ENCODE data around the gene RFT1.
A peak's percentile ranks its signal among the peaks of the same experiment; 100 is the strongest.

RFT1 gene

GRCh38 chr3:53122933-53123305, 7.3 kb downstream of the RFT1 start:
- no peak for DNase-seq

DNA sequence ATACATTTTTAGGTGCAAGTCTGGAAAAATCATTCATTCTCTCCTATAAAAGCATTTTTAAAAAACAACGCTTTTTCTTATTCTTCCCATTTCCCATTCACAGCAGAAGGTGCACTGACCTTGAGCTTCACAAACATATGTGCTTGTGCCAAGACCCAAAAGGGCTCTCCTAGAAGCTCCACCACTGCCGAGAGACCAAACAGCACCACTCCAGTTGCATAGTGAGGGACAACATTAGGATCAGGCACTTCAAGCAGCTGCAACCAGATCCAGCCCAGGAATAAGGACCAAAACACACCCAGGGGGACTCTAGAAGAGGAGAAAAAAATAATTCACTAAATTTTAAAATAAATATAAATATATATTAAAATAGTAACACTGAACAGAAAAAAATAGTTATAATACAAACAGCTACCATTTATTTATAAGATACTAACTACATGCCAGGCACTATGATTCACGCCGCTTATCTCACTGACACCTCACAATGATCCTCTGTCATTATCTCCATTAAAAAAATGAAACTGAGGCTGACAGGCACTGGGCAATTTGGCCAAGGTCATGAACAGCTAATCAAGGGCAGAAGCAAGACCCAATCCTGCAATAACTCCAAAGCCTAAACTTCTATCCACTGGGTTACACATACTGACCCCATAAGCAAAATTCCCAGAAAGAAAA, 7.8 kb downstream of the RFT1 start:
- DNase-seq = no peak

DNA sequence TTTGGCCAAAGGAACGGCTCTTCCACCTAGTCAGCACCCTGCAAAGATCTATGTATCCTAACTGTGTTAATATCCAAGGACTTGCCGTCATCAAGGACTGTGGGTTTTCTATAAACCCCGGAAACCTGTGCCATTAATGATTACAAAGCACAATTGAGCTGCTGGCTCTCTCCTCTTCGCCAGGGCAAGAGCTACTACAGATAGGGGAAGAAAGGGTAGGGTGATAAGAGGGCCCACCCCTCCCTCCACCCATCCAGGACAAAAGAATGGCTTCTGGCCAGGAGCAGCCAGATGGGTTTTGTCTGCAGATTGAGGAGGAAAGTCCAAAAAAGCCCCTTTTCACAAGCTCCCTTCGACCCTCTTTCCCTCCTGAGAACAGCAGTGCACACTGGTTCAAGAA, 9.9 kb downstream of the RFT1 start:
- DNase-seq = no peak

DNA sequence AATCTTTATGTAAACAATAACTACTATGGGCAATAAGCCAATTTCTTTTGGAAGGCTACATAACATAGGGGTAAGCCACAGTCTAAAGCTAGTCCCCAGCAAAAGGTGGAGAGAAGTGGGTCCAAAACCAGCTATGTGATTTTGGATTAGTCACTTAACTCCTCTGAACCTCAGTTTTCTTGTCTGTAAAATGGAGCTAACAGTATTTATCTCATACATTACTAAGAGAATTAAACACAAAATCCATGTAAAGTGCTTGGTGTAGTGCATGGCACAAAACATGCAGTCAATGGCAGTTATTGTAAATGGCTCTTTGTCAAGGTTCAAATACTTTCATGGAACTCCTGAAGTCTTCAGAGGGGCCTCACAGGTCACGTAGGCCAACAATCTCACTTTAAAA, 13.3 kb downstream of the RFT1 start:
- DNase-seq = no peak

DNA sequence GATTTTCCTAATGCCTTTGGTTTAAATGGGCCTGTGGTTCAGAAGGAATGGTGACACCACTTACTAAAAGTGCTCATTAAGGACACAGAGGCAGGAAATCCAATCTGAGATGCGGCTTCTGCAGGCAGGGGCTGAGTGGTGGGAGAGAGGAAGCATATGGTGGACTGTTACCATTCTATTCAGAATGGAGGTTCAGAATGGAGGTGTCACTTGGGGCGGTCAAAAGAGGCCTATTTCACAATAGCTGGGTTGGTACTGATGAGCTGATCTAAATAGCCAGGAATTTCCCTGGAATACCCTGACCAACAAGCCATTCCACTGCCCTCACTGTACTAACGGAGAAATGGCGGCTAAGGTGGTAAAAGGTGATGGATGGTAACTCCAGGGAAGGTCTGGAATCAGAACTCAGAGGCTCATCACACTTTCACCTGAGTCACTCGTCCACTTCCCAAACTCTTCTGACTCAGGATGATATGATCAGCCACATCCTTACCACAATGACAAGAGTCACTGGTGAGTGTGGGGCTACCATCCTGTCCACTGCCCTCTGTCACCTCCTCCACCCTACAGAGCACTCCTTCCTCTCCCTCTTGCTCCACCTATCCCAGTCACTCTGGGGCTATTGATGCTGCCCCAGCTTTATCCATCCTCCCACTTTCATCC, 15.7 kb downstream of the RFT1 start:
- DNase-seq = no peak

GRCh38 chr3:53114011-53114400, 16.2 kb downstream of the RFT1 start:
- peak; percentile 46 for DNase-seq

DNA sequence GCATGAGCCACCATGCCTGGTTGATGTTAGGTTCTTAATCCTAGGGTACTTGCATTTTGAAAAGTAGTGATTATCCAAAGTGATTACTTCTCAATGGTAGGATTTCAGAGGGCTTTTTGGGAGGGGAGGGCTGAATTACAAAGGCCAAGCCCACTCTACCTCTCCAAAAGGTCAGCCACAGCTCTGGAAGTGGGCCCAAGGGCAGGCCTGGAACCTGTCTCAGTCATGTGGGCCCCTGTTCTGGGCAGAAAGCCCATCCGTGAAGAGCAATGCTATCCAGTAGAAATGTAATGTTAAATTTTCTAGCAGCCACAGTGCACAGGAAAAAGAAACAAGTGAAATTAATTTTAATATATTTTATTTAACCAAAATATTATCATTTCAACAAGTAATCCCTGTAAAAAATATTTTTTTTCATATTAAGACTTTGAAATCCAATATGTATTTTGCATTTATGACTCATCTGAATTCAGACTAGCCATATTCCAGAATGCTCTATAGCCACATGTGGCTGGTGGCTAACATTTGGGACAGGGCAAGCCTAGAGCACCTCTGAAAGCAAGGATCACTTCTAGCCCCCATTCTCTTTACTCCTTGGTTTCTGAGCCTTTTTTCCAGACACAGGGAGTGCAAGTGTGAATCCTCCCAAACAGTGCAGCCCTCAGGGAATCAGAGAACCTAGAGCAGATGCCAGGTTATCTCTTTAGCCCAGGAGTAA, 16.8 kb downstream of the RFT1 start:
- DNase-seq = no peak

DNA sequence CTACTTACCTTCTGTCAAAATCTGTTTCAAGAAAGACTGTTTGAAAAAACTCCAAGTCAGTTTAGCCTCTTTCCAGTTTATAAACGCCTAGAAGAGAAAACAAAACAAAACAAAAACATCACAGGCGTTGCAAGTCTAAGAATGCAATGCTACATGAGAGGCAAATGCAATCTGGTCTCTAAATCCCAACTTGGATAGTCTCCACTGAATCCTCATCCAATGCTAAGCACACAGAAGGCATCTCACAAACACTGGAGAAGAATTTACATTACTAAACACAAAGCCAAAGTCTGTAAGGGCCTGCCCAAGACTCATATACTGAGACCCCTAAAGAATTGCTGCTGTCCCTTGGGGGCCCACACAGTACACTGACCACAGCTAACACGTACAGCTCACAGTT, 18.4 kb downstream of the RFT1 start:
- no peak for DNase-seq

DNA sequence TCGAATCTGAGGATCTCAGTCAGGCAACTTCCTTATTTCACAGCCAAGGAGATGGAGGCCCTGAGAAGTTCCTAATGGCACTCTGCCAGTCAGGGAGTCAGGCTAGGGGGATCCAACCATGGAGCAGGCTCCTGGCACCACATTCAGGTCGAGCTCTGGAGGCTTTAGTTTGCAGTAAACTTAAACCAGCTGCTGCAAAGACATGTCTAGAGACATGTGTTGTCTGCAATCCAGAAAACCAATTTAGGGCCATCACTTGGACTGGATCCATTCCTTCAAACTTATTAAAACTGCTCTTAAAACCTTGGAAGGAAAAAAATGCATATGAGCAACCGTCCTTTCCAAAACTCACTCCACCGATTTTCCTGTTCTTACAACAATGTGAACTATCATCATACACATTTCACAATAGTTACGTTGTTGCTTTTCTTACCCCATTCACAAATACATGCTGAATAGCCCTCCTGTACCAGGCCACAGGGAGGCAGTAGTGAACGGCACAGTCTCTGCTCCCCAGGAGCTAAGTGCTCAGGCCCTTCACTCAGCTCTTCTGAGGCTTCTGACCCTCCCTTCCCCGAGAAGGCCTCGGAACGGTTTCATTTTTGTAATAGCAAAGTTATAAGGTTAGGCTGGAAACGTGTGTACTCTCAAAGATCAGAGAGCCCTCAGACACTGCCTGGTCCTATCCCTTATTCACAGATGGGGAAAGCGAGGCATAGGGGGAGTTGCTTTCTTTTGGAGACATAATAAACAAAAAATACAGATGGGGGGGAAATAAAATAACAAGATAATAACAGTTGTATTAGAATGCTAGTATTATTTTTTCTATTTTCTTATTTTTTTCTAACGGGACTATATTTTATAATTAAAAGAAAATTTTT, 20.1 kb downstream of the RFT1 start:
- DNase-seq = no peak

DNA sequence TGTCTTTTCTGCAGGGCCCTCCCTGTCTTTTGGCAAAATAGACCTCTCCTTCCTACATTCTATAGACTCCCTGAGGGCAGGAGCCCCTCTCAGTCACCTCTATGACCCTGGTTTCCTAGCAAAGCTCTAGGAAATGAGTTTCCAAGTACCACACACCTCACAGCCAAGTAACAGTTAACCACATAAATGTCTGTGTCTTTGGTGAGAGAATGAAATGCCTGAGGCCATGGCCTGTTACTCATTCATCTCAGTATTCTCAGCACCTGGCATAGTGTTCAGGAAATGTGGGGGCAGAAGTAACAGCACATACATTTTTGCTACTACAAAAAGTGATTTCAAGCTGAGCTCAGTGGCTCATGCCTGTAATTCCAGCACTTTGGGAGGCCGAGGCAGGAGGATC, 21.0 kb downstream of the RFT1 start:
- no peak for DNase-seq

GRCh38 chr3:53104762-53105161, 25.5 kb downstream of the RFT1 start:
- DNase-seq = no peak

DNA sequence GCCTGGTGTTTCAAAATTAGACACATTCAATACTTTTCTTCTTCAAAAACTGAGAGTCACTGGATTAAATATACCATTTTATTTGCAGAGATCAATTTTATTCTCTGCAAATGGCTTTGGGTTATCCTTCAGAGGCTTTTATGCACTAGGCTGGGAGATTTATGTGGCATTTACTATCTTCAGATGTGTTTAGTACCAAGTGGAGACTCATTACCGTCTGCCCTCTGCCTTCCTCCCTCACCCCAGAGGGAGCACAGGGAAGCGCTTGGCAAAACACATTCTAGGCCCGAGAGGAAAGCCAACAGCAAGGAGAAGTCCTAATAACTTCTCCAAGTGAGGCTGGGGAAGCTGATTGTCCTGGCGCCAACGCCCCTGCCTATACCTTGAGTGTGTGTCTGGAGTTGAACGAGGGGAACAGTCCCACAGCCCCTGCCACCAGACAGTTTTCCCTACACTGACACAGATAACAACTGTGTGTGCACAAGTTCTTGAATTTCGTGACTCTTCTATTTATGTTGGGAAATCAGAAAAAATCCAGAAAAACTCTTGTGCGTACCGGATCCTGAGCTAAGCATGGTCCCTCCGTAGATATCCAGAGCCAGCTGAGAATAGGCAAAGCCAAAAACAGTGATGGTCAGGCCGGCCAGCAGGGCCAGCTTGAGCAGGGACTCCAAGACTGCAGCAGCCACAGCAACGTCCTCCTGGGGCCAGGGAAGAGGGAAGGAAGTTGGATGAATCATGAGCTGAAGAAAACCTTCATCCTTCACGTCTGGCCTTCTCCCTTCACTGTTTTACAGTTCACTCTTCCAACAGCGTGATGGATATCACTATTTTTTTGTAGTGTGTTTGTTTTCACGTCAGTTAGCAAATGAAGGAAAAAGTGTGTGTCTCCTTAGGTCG, 26.6 kb downstream of the RFT1 start:
- no peak for DNase-seq

- no peak for DNase-seq
These were observed 27.6 kb downstream of the RFT1 start for GRCh38 chr3:53102601-53103147.

GRCh38 chr3:53101956-53102355, 28.3 kb downstream of the RFT1 start:
- no peak for DNase-seq

GRCh38 chr3:53100818-53101466, 29.3 kb downstream of the RFT1 start:
- no peak for DNase-seq

DNA sequence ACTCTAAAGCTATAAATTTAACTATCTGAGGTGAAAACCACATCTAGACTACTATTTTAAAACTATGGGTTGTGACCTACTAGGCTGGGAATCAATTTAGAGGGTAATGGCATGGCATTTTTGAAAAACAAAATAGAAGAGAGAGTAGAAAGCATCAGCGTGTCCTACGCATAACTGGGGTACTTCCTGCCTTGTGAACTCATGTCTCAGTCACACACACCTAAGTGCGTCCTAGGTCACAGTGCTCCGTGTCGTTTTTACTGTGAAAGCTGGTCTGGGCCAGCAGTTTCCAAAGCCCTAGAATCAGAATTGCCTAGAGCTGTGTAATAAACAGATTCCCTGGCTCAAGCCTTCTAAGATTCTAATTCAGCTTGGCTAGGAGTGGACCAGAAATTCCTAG, 32.3 kb downstream of the RFT1 start:
- no peak for DNase-seq

DNA sequence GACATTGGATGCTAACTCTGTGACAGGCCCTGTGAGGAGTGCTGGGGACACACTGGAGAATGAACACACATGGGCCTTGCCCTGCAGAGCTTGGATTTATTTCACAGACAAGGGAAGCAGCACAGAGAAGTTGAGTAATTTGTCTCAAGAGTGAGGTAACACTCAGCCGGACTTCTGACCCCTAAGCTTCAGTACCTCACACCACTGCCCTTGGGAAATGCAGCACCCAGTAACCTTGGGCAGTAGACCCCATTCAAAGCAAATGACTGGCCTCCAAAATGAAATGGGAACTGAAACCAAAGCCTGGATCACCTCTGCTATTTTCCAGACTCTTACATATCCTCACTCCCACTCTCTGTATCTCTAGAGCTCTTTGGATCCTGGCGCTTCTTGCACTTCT, 37.3 kb downstream of the RFT1 start:
- no peak for DNase-seq

DNA sequence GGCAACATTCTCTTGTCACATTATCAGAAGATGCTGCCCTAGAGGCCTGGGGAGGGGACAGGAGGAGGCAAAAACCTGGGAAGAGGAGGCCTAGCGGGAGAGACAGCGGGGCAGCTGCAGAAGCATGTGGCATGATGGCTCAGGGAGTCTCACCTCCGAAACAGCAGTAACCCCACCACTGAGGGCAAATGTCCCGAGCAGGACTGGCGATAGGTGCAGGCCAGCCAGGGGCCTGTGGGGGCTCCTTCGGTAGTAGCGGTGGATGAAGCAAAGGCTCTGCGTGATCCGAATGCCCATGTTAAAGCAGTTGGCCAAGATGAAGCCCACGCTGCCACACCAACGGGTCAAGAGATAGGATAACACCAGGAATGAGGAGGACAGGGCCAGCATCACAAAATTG, 38.0 kb downstream of the RFT1 start:
- DNase-seq = no peak

DNA sequence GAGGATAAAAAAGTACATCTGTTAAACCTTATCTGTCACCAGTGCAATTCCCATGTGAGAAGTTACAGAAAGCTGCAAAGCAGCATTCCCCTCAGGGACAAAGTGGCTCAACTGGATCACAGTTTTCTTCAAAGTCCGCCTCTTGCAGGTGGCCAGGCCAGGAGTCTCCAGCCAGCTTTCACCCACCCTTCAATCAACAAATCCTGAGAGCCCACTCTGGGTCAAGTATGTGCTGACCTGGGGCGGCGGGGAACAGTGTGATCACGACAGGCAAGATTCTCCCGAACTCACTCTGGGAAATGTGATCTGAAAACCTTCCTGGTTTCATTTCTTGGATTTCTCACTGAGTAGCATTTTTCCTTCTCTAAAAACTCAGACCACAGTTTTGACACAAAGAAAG, 39.2 kb downstream of the RFT1 start:
- no peak for DNase-seq

DNA sequence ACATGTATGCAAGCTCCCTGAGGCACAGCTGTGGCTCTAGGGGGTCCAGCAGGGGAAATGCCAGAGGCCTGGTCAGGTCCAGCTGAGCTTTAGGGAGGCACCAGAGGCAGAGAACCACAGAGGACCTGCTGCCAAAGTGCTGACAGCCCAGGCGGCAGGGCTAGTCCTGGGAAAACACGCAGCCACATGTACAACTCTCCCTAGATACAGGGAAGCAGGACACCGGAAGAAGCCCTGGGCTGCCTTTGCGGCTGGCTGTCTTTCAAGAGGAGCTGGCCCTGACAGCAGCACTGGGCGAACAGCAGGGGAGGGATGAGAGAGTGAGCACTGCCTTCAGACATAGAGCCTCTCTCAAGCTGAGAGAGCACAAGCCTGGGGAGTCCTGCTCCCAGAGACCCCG, 40.7 kb downstream of the RFT1 start:
- DNase-seq = no peak

GRCh38 chr3:53085476-53085875, 44.8 kb downstream of the RFT1 start:
- DNase-seq = no peak
